Measurements from ENCODE around the gene GAL3ST2. TPM values are rescaled to one million over a fixed set of nuclear protein-coding genes. Genes with fewer than 3 reads are reported as not detected.

The GAL3ST2 gene
- total and polyA plus RNA-seq, 2 of the 8 experiments (the other 6 are each of a cell fraction or from before 2014, with no cell fraction given): not detected

- TF ChIP-seq MAFK (IDR thresholded peaks at IDR 0.05; ENCODE audit: low read depth, low read length): no peak
These were observed 76.5 kb downstream of the GAL3ST2 start (continued) for GRCh38 chr2:241852981-241853631.

Other genes with a start within 250 kb of the GAL3ST2 start
- gene BOK, start 218.1 kb upstream of the GAL3ST2 start, total RNA-seq (2021; fragmentation: NEBNext Ultra II Directional; extraction: Animal tissue kit (Norgen Biotek cat#: 25700)): 33.7 and 34.7 TPM in 2 replicates
- gene BOK, start 218.1 kb upstream of the GAL3ST2 start, polyA plus RNA-seq (2011; rRNA removed): 37.6 and 47.9 TPM in 2 replicates
- 78.9 and 82.8 TPM in 2 replicates for gene THAP4, start 139.7 kb upstream of the GAL3ST2 start, total RNA-seq (2021; fragmentation: NEBNext Ultra II Directional; extraction: Animal tissue kit (Norgen Biotek cat#: 25700))
- 83.6 and 108 TPM in 2 replicates for gene THAP4, start 139.7 kb upstream of the GAL3ST2 start, polyA plus RNA-seq (2011; rRNA removed)
- 93.7 and 103 TPM in 2 replicates for gene ATG4B, start 139.1 kb upstream of the GAL3ST2 start, total RNA-seq (2021; fragmentation: NEBNext Ultra II Directional; extraction: Animal tissue kit (Norgen Biotek cat#: 25700))
- gene ATG4B, start 139.1 kb upstream of the GAL3ST2 start, polyA plus RNA-seq (2011; rRNA removed): 155 and 189 TPM in 2 replicates
- gene DTYMK, start 90.0 kb upstream of the GAL3ST2 start, total RNA-seq (2021; fragmentation: NEBNext Ultra II Directional; extraction: Animal tissue kit (Norgen Biotek cat#: 25700)): 69.9 and 70.5 TPM in 2 replicates
- gene DTYMK, start 90.0 kb upstream of the GAL3ST2 start, polyA plus RNA-seq (2011; rRNA removed): 58.3 and 82.3 TPM in 2 replicates
- gene ING5, start 74.8 kb upstream of the GAL3ST2 start, total RNA-seq (2021; fragmentation: NEBNext Ultra II Directional; extraction: Animal tissue kit (Norgen Biotek cat#: 25700)): 47.4 and 49.7 TPM in 2 replicates
- gene ING5, start 74.8 kb upstream of the GAL3ST2 start, polyA plus RNA-seq (2011; rRNA removed): 41.5 and 42.5 TPM in 2 replicates
- gene D2HGDH, start 42.2 kb upstream of the GAL3ST2 start, total RNA-seq (2021; fragmentation: NEBNext Ultra II Directional; extraction: Animal tissue kit (Norgen Biotek cat#: 25700)): 8.1 and 8.3 TPM in 2 replicates
- gene D2HGDH, start 42.2 kb upstream of the GAL3ST2 start, polyA plus RNA-seq (2011; rRNA removed): 3.4 and 9.8 TPM in 2 replicates
- gene NEU4, start 32.4 kb downstream of the GAL3ST2 start, total RNA-seq (2021; fragmentation: NEBNext Ultra II Directional; extraction: Animal tissue kit (Norgen Biotek cat#: 25700)): 0.50 and 0.82 TPM in 2 replicates
- gene NEU4, start 32.4 kb downstream of the GAL3ST2 start, polyA plus RNA-seq (2011; rRNA removed): 0.32 and 0.89 TPM in 2 replicates
- gene PDCD1, start 82.1 kb downstream of the GAL3ST2 start, total RNA-seq (2021; fragmentation: NEBNext Ultra II Directional; extraction: Animal tissue kit (Norgen Biotek cat#: 25700)): 0.48 and 0.73 TPM in 2 replicates
- gene PDCD1, start 82.1 kb downstream of the GAL3ST2 start, polyA plus RNA-seq (2011; rRNA removed): 1.1 and 1.5 TPM in 2 replicates
- not detected in 2 replicates for gene RTP5, start 92.9 kb downstream of the GAL3ST2 start, total RNA-seq (2021; fragmentation: NEBNext Ultra II Directional; extraction: Animal tissue kit (Norgen Biotek cat#: 25700))
- 0.03 TPM in 1 of 2 replicates, not detected in the other for gene RTP5, start 92.9 kb downstream of the GAL3ST2 start, polyA plus RNA-seq (2011; rRNA removed)

Measured in H1 (cell line).